GM18505 (cell line): Measurements from ENCODE around the gene FBXO46.
"Not testable (repeated sequence)": the region's sequence is repeated elsewhere in the genome, so short reads cannot be mapped to it uniquely, and the experiment has no call there.

Source experiments
- ATAC-seq: cut with Tn5 transposase; IDR thresholded peaks from one replicate; pipeline ENCODE4 v1.9.1; 2021; ENCODE audit not compliant: unreplicated experiment
- POLR2A ChIP-seq: IDR thresholded peaks from 4 replicates; pipeline ENCODE4 v1.6.1; 2011; ENCODE audit warnings: borderline replicate concordance; ENCODE audit not compliant: insufficient read depth, insufficient read length; ENCODE audit errors: extremely low read depth

Gene FBXO46

GRCh38 chr19:45733160-45733810, 2.6 kb upstream of the FBXO46 start, which contains the start of gene MEIOSIN:
Gene MEIOSIN, plus strand, starts transcription at chr19:45733439. Its CDS starts 1,938 bp downstream, at chr19:45735377.
- no peak for TF ChIP-seq POLR2A
- ATAC-seq, result no peak

GRCh38 chr19:45729800-45730290, 851 bp downstream of the FBXO46 start:
- no peak for ATAC-seq
- no peak for TF ChIP-seq POLR2A

DNA sequence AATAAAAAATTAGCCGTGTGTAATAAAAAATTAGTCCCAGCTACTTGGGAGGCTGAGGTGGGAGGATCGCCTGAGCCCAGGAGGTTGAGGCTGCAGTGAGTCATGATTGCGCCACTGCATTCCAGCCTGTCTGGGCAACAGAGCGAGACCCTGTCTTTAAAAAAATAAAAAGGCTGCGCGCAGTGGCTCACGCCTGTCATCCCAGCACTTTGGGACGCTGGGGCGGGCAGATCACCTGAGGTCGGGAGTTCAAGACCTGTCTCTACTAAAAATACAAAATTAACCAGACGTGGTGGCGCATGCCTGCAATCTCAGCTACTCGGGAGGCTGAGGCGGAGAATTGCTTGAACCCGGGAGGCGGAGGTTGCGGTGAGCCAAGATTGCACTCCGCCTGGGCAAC, 2.0 kb downstream of the FBXO46 start:
- ATAC-seq, result not testable (repeated sequence)

- ATAC-seq, result not testable (repeated sequence)
These were observed 10.6 kb downstream of the FBXO46 start for GRCh38 chr19:45720065-45720464.

- peak; percentile 18 for TF ChIP-seq POLR2A
- ATAC-seq, result no peak
These were observed 12.6 kb downstream of the FBXO46 start for GRCh38 chr19:45717983-45718650.

DNA sequence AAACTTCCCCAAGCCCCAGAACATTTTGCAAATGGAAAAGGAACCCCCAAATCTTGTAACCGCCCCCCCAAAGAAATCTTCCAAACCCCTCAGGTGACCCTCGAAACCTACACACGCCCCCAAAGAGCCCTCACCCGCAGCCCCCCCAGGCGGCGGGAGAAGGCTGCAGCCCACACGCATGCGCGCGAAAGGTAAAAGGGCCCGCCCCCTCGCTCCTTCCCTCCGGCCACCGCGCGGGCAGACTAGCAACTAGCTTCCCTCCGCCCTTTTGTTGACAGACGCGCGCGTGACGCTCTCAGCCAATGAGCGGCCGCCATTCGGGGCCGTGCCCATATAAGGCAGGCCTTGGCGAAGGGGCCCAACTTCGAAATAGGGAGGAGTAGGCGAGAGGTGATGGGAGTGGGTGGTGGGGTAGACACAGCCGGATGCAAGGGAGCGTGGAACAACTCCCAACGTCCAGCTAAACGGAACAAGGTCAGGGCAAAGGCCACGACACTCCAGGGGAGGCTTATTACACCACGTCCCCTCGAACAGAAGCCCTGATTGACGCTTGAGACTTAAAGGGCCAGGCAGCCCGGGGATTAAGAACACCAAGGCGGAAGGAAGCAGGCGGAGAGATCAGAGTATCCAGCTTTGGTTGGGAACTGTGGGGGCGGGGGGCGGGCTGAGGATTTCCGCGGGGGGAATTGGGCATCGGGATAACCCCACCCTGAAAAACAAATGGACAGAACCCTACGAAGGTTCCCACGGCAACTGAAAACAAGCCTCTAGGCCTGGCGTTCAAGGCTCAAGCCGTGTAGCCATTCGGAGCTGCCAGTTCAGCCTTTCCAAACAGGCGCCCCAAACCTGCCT, 13.3 kb downstream of the FBXO46 start:
- peak; percentile 88 for ATAC-seq
- peak; percentile 44 for TF ChIP-seq POLR2A

DNA sequence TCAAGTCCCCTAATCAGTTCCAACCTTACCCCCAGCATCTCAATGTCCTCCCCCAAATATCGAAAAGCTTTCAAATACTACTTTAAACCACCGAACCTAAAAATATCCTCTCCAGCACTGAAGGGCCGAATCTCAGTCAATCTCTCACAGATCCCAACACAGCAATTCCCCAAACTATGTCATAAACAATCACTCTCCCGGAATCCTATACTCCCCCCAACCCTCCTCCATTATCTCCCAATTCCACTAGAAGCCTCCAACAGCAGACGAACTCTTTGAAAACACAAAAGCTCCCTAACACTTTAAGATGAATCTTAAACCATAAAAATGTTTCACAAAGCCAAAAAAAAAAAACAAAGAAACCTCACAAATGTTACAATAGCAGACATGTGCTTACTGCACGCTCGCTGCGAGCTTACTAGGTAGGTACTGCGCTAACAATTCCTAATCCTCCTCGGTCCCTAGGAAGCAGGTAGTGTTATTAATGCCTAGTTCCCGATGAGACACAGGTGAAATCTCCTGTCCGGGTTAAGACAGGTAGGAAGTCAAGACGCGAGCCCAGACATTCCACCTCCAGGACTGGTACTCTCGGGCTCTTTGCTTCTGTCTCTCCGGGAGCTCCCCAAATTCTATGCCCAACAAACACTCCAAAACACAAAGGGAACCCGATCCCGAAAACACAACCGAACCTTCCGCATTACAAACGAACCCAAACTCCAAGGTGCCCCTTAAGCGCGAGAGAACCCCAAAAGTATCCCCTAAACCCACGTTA, 14.2 kb downstream of the FBXO46 start:
- TF ChIP-seq POLR2A, result no peak

DNA sequence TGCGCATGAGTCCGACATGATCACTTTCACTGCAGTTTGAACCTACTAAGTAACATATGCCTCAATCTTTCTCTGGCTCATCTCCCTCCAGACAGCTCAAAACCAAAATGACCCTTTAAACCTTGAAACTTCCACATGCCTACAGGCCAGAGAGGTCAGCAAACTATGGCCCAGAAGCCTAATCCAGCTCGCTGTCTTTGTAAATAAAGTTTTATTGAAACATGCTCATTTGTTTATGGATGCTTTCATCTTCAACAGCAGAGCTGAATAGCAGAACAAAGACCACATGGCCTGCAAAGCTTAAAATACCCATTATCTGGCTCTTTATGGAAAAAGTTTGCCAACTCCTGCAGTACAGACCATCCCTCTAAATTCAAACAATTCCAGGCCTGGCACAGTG, 15.6 kb downstream of the FBXO46 start:
- ATAC-seq, result no peak
- no peak for TF ChIP-seq POLR2A

More for the DNA sequence above, 14.2 kb downstream of the FBXO46 start:
- peak; percentile 2 for ATAC-seq

- ATAC-seq, result no peak
- TF ChIP-seq POLR2A, result no peak
These were observed 17.6 kb downstream of the FBXO46 start for GRCh38 chr19:45713141-45713540.

- no peak for TF ChIP-seq POLR2A
- no peak for ATAC-seq
These were observed 18.0 kb downstream of the FBXO46 start for GRCh38 chr19:45712699-45713067.

DNA sequence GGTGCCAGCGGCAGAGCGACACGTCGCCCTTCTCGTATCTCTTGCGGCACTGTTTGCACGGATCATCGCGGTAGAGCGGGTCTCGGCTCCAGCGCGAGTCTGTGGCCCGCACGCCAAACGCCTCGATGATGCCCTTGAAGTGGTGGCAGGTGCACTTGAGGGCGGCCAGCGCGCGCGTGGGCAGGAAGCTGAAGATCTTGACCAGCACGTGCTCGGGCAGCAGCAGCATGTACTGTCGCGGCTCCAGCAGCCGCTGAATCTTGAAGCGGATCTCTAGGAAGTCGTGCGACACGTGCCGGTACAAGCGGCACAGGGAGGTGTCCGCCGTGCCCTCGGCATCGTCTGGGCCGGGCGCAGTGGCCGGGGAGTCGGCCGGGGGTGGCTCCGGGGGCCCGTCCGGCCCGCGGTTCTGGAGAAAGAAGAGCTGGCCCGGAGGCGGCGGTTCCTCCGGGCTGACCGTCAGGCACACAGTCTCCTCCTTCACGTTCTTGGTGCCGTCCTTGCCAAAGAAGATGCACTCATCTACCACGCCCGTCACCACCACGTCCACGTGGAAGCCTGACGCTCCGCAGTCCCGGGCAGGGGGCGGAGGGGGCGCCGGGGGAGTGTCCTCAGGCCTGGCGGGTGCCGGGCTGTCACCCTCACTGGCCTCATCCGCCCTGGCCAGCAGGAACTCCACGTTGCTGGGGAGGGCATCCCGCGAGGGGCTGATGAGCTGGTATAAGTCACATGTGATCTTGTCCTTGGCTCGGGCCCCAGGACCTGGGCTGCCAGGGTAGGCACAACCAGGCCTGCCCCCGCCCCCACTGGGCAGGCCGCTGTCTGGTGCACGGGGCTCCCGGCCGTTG, 18.6 kb downstream of the FBXO46 start:
- no peak for TF ChIP-seq POLR2A

More for the DNA sequence above, 18.6 kb downstream of the FBXO46 start:
- no peak for ATAC-seq
